ENCODE results near the gene DLAT. TPM values are rescaled to one million over a fixed set of nuclear protein-coding genes. Genes with fewer than 3 reads are reported as not detected.

The DLAT gene
- total RNA-seq, 1 experiment from 2014 or later: 99.3 TPM

DNA sequence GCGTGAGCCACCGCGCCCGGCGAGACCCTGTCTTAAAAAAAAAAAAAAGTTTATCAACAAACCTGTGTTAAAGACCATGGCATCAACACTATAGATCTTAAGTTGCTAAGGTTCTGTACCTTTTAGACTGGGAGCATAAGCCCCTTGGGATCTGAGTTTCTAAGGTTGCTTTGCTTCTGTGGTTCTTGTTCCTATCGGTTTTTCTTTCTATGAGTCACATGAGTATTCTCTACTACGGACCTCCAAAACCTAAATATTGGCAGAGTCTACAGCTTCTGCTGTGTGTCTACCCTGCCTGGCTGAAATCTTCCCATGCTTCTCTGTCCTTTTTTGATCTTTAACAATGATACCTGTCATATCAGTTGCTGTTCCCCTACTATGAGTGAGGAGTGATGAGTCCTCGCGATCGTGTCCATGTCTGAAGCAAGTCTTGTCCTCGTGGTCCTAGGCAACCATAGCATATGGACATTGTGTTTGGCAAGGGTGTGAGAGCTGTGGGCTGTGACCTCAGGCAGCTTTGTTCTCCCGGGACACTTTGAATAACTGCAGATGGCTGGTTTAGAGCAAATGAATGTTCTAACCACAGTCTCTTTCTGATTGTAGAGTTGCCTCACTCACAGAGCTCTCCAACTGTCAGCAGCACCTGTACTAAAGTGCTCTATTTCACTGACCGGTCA is 9.0 kb upstream of the DLAT start:
- intact Hi-C loops (cut with micrococcal nuclease; ENCODE audit: unreplicated experiment): no loop called here
- Mint-ChIP-seq H3K9me3 (ENCODE audit: unreplicated experiment) (no peaks in the 10 kb centered on the region), H3K4me3 (ENCODE audit: unreplicated experiment) (no peak overlapping the region), H3K27me3 (ENCODE audit: insufficient read depth, unreplicated experiment) (no peaks in the 10 kb centered on the region), H3K4me1 (ENCODE audit: low read depth, unreplicated experiment) (peaks cover 32% of the 10 kb centered on the region), H3K27ac (ENCODE audit: unreplicated experiment) (no peak overlapping the region), H3K36me3 (ENCODE audit: insufficient read depth, unreplicated experiment) (no peaks in the 10 kb centered on the region)
- CTCF ChIA-PET: interaction anchor here (0.9 to 1.6 kb wide), 4 partner anchors 9 to 145 kb away, joined by 3 to 10 read pairs (median 4); partner anchors contain the start of genes ALG9 and DLAT
- POLR2A ChIA-PET: no interaction called here
- no peaks in the 10 kb centered on the region for H3K27me3 ChIP-seq (replicated peaks; ENCODE audit: control insufficient read depth, insufficient read depth, low read length)
- H3K9me3 ChIP-seq: no peaks in the 10 kb centered on the region
- no peaks in the 10 kb centered on the region for H3K36me3 ChIP-seq (ENCODE audit: control insufficient read depth, insufficient read depth, low read length)
- TF ChIP-seq, protein P1, sequence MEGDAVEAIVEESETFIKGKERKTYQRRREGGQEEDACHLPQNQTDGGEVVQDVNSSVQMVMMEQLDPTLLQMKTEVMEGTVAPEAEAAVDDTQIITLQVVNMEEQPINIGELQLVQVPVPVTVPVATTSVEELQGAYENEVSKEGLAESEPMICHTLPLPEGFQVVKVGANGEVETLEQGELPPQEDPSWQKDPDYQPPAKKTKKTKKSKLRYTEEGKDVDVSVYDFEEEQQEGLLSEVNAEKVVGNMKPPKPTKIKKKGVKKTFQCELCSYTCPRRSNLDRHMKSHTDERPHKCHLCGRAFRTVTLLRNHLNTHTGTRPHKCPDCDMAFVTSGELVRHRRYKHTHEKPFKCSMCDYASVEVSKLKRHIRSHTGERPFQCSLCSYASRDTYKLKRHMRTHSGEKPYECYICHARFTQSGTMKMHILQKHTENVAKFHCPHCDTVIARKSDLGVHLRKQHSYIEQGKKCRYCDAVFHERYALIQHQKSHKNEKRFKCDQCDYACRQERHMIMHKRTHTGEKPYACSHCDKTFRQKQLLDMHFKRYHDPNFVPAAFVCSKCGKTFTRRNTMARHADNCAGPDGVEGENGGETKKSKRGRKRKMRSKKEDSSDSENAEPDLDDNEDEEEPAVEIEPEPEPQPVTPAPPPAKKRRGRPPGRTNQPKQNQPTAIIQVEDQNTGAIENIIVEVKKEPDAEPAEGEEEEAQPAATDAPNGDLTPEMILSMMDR (IDR thresholded peaks at IDR 0.05; ENCODE audit: insufficient read depth in 1 of 2, low read depth in 1 of 2, low read length in 1 of 2, severe bottlenecking in 1 of 2, unreplicated experiment in 1 of 2): no peak
- peaks cover 15% of the 10 kb centered on the region for H3K4me1 ChIP-seq
- no TSS peak for BruUV-seq (replicated peaks)
- H3K4me3 ChIP-seq (ENCODE audit: low read depth, low read length): no peak overlapping the region
- DNase-seq: no peak

DNA sequence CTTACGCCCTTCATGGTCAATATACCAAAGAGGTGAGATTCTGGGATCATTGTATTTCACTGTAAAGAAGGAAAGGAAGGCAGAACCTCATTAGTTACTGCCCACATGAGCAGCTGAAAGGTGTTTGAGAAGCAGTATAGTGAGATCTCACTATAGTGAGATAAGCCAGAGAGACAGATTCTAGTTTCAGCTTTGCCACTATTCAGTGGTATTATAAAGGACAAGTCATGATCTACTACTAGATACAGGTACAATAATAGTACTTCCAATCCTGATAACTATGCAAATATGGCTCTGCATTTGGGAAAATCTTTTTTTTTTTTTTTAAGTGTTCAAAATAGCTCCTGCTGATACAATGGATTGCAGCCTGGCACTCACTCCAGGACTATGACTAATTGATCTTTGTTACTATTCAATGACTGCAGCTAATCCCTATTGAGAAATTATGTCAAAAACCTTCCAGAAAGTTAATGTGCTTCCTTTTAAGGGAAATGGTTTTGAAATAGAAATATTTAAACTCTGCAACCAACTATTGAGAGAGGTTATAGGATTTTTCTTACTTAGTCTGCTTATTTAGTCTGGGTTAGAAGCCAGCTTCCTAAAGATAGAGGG is 8.3 kb upstream of the DLAT start:
- POLR2A ChIA-PET: interaction anchor here (0.6 kb wide), 1 partner anchor 32 kb away, joined by 3 read pairs; no protein-coding TSS in a partner anchor

DNA sequence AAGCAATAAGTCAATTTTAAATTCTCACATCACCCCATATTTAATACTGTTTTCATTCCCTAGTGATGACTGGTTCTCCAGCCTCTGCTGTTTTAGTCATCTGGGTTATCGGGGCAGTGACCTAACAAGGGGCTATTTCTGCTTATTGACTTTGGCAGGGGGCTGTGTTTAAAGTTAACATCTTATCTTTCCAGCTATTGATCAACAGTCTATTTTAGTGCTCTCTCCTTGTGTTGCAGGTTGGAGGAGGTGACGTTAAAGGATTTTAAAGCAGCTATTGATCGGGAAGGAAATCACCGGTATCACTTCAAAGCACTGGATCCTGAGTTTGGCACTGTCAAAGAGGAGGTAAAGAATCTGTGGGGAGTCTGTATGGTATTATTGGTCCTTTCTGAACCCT is 7.7 kb upstream of the DLAT start:
- Histone ChIP-seq H3K9me3 (no peaks in the 10 kb centered on the region), H3K4me3 (ENCODE audit: low read depth, low read length) (no peak overlapping the region), H3K4me1 (peaks cover 13% of the 10 kb centered on the region), H3K36me3 (ENCODE audit: control insufficient read depth, insufficient read depth, low read length) (no peaks in the 10 kb centered on the region), H3K27me3 (replicated peaks; ENCODE audit: control insufficient read depth, insufficient read depth, low read length) (no peaks in the 10 kb centered on the region)
- BruUV-seq (replicated peaks): no TSS peak
- POLR2A ChIA-PET: interaction anchor here (0.6 kb wide), 1 partner anchor 31 kb away, joined by 3 read pairs; no protein-coding TSS in a partner anchor
- no peaks in the 10 kb centered on the region for H3K36me3 Mint-ChIP-seq (ENCODE audit: insufficient read depth, unreplicated experiment)
- H3K9me3 Mint-ChIP-seq (ENCODE audit: unreplicated experiment): no peaks in the 10 kb centered on the region
- no peak for DNase-seq
- H3K4me1 Mint-ChIP-seq (ENCODE audit: low read depth, unreplicated experiment): peaks cover 33% of the 10 kb centered on the region
- peak overlapping the region; percentile 11 for H3K4me3 Mint-ChIP-seq (ENCODE audit: unreplicated experiment)
- TF ChIP-seq, protein P1 (IDR thresholded peaks at IDR 0.05; ENCODE audit: insufficient read depth in 1 of 2, low read depth in 1 of 2, low read length in 1 of 2, severe bottlenecking in 1 of 2, unreplicated experiment in 1 of 2): no peak
- no peaks in the 10 kb centered on the region for H3K27me3 Mint-ChIP-seq (ENCODE audit: insufficient read depth, unreplicated experiment)
- CTCF ChIA-PET: interaction anchor here (1.1 to 1.6 kb wide), 2 partner anchors 8 to 86 kb away, joined by 3 to 10 read pairs; partner anchors contain the start of gene DLAT
- H3K27ac Mint-ChIP-seq (ENCODE audit: unreplicated experiment): no peak overlapping the region
- intact Hi-C loops (cut with micrococcal nuclease; ENCODE audit: unreplicated experiment): no loop called here

More for the DNA sequence above, 8.3 kb upstream of the DLAT start:
- no peaks in the 10 kb centered on the region for H3K27me3 ChIP-seq (replicated peaks; ENCODE audit: control insufficient read depth, insufficient read depth, low read length)
- intact Hi-C loops (cut with micrococcal nuclease; ENCODE audit: unreplicated experiment): no loop called here
- H3K27me3 Mint-ChIP-seq (ENCODE audit: insufficient read depth, unreplicated experiment): no peaks in the 10 kb centered on the region
- H3K9me3 ChIP-seq: no peaks in the 10 kb centered on the region
- no peaks in the 10 kb centered on the region for H3K9me3 Mint-ChIP-seq (ENCODE audit: unreplicated experiment)
- peaks cover 32% of the 10 kb centered on the region for H3K4me1 Mint-ChIP-seq (ENCODE audit: low read depth, unreplicated experiment)
- no peak overlapping the region for H3K4me3 Mint-ChIP-seq (ENCODE audit: unreplicated experiment)
- no peaks in the 10 kb centered on the region for H3K36me3 ChIP-seq (ENCODE audit: control insufficient read depth, insufficient read depth, low read length)
- H3K4me1 ChIP-seq: peaks cover 15% of the 10 kb centered on the region
- no peak overlapping the region for H3K4me3 ChIP-seq (ENCODE audit: low read depth, low read length)
- no TSS peak for BruUV-seq (replicated peaks)
- DNase-seq: no peak
- no peak overlapping the region for H3K27ac Mint-ChIP-seq (ENCODE audit: unreplicated experiment)
- CTCF ChIA-PET: interaction anchor here (0.9 to 1.6 kb wide), 4 partner anchors 9 to 146 kb away, joined by 3 to 10 read pairs (median 4); partner anchors contain the start of genes ALG9 and DLAT
- TF ChIP-seq, protein P1 (IDR thresholded peaks at IDR 0.05; ENCODE audit: insufficient read depth in 1 of 2, low read depth in 1 of 2, low read length in 1 of 2, severe bottlenecking in 1 of 2, unreplicated experiment in 1 of 2): no peak
- no peaks in the 10 kb centered on the region for H3K36me3 Mint-ChIP-seq (ENCODE audit: insufficient read depth, unreplicated experiment)

All from Caco-2 (cell line).